RWPE2 (cell line): ENCODE results near the gene TRPM5.

Experiments used
- ATAC-seq: fragments of 200-7000 bp; cut with Tn5 transposase; 3 replicates; pipeline ENCODE4 v1.9.1; 2021; ENCODE audit warnings: low read depth
- DNase-seq: peaks from one replicate; pipeline ENCODE4 v3.0.0-alpha.2; 2020; ENCODE audit warnings: low spot score
- H3K27ac ChIP-seq: fragments of 450-650 bp; 2 replicates; pipeline ENCODE4 v1.5.1; 2017; ENCODE audit warnings: mild to moderate bottlenecking; ENCODE audit not compliant: poor library complexity, severe bottlenecking
- H3K27me3 ChIP-seq: fragments of 250-450 bp; sonication (Bioruptor Pico); 2 replicates; pipeline ENCODE4 v1.5.1; 2021; ENCODE audit warnings: mild to moderate bottlenecking, moderate library complexity; ENCODE audit not compliant: insufficient read depth, poor library complexity, severe bottlenecking
- H3K36me3 ChIP-seq: fragments of 250-450 bp; sonication (Bioruptor Pico); 2 replicates; pipeline ENCODE4 v1.5.1; 2020; ENCODE audit warnings: low read depth, mild to moderate bottlenecking, moderate library complexity
- H3K4me1 ChIP-seq: fragments of 250-450 bp; sonication (Bioruptor Pico); 2 replicates; pipeline ENCODE4 v1.5.1; 2021; ENCODE audit warnings: mild to moderate bottlenecking, moderate library complexity; ENCODE audit not compliant: insufficient read depth, poor library complexity, severe bottlenecking
- H3K4me3 ChIP-seq: fragments of 250-450 bp; sonication (Bioruptor Pico); 2 replicates; pipeline ENCODE4 v1.5.1; 2021; ENCODE audit warnings: mild to moderate bottlenecking, moderate library complexity; ENCODE audit not compliant: severe bottlenecking
- H3K9me3 ChIP-seq: fragments of 250-450 bp; sonication (Bioruptor Pico); 2 replicates; pipeline ENCODE4 v1.5.1; 2021; ENCODE audit warnings: mild to moderate bottlenecking, moderate library complexity; ENCODE audit not compliant: severe bottlenecking
- TF ChIP-seq, protein P1 (sequence below): fragments of 450-650 bp; IDR thresholded peaks from one replicate; pipeline ENCODE4 v1.5.1; 2017; ENCODE audit warnings: mild to moderate bottlenecking, moderate library complexity; ENCODE audit not compliant: poor library complexity, severe bottlenecking

TRPM5 gene

DNA sequence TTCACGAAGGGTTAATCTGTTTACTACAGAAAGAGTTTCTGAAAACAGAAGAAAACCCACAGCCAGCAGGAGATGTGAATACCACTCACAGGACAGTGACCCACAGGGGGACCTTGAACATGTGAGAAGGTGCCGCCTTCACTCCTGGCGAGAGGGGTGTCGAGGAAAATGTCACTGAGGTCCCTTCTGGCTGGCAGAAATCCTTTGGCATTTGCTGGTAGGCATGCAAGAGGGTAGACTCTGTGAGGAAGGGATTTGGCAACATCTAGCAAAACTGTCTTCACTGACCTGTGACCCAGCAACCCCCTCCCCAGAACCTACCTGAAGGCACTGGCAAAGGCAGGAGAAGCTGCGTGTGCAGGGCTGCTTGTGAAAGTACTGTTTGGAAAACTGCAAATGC is 9.1 kb upstream of the TRPM5 start:
- no peaks in the 10 kb centered on the region for H3K27me3 ChIP-seq
- ATAC-seq, result no peak
- no peak overlapping the region for H3K27ac ChIP-seq
- H3K4me1 ChIP-seq, result no peaks in the 10 kb centered on the region
- no peak overlapping the region for H3K4me3 ChIP-seq
- H3K9me3 ChIP-seq, result no peaks in the 10 kb centered on the region
- H3K36me3 ChIP-seq, result no peaks in the 10 kb centered on the region
- TF ChIP-seq, protein P1, sequence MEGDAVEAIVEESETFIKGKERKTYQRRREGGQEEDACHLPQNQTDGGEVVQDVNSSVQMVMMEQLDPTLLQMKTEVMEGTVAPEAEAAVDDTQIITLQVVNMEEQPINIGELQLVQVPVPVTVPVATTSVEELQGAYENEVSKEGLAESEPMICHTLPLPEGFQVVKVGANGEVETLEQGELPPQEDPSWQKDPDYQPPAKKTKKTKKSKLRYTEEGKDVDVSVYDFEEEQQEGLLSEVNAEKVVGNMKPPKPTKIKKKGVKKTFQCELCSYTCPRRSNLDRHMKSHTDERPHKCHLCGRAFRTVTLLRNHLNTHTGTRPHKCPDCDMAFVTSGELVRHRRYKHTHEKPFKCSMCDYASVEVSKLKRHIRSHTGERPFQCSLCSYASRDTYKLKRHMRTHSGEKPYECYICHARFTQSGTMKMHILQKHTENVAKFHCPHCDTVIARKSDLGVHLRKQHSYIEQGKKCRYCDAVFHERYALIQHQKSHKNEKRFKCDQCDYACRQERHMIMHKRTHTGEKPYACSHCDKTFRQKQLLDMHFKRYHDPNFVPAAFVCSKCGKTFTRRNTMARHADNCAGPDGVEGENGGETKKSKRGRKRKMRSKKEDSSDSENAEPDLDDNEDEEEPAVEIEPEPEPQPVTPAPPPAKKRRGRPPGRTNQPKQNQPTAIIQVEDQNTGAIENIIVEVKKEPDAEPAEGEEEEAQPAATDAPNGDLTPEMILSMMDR, result no peak
- no peak for DNase-seq

DNA sequence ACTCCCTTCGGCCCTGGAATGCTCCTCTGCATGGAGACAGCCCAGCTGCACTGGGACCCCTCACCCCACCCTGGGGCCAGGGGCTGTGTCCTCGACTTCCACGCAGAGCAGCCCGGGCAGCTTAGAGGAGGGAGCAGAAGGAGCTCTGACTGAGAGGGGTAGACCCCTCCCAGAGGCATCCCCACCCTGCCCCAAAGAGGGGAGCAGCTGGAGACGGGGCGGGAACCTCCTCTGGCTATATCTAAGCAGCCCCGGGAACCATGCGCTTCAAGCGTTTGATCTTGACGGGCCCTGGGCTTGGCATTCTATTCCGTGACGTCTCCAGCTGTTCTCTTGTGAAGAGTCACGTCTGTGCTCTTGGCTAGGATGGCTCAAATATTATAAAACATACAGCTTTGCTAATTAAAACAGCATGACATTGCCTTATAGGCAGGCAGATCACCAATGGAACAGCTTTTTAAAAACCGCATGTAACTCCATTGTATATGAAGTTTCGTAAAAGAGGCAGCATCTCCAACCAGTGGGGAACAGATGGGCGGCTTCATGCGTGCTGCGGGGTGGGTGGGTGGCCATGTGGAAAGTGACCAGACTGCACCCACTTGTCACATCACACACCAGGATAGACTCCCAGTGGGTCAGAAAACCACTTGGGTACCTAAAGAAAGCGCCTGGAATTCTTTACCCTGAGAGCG is 8.2 kb upstream of the TRPM5 start:
- TF ChIP-seq, protein P1, result no peak
- Histone ChIP-seq H3K36me3 (no peaks in the 10 kb centered on the region), H3K27me3 (no peaks in the 10 kb centered on the region), H3K4me3 (no peak overlapping the region), H3K9me3 (no peaks in the 10 kb centered on the region), H3K27ac (no peak overlapping the region), H3K4me1 (no peaks in the 10 kb centered on the region)
- no peak for ATAC-seq
- DNase-seq, result peak; percentile 32

DNA sequence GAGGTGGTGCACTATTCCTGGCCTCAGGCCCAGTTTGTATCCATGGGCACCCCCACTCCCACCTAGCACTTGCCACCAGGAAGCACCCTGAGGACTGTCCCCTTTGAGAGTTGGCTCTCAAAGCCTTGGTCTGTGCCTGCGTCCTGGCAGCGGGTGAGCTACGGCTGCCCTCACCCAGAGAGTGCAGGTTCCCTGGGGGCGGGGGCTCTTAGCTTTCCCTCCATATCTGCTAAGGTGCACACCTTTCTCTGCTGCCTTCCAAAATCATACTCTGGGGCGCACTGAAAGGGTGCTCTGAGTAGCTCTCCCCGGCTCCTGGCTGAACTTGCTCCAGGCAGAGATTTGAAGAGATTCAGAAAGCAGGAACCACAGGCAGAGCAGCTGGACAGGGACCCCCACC is 7.6 kb upstream of the TRPM5 start:
- TF ChIP-seq, protein P1, result no peak
- Histone ChIP-seq H3K36me3 (no peaks in the 10 kb centered on the region), H3K4me3 (no peak overlapping the region), H3K9me3 (no peaks in the 10 kb centered on the region), H3K4me1 (no peaks in the 10 kb centered on the region), H3K27me3 (no peaks in the 10 kb centered on the region), H3K27ac (no peak overlapping the region)
- peak; percentile 34 for DNase-seq
- ATAC-seq, result no peak

DNA sequence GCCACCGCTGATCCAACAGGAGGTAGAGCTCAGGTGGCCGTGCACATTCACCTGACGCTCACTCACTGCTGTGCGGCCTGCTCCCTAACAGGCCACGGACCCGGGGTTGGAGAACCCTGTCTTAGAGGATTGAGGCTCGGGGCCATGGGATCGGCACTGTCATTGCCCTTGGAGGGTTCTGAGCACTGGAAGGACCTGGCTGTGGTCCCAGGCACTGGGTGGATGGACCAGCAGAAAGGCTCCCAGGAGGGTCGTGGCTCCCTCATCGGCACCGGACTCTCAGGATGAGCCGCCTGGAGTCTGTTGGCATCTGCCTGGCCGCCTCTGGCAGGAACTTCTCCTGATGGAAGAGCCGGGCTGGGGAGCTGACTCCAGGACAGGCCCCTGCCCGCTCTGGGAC is 7.0 kb upstream of the TRPM5 start:
- Histone ChIP-seq H3K4me3 (no peak overlapping the region), H3K4me1 (no peaks in the 10 kb centered on the region), H3K27me3 (peaks cover under 1% of the 10 kb centered on the region), H3K9me3 (no peaks in the 10 kb centered on the region), H3K36me3 (no peaks in the 10 kb centered on the region), H3K27ac (no peak overlapping the region)
- peak; percentile 53 for DNase-seq
- no peak for ATAC-seq
- TF ChIP-seq, protein P1, result no peak

DNA sequence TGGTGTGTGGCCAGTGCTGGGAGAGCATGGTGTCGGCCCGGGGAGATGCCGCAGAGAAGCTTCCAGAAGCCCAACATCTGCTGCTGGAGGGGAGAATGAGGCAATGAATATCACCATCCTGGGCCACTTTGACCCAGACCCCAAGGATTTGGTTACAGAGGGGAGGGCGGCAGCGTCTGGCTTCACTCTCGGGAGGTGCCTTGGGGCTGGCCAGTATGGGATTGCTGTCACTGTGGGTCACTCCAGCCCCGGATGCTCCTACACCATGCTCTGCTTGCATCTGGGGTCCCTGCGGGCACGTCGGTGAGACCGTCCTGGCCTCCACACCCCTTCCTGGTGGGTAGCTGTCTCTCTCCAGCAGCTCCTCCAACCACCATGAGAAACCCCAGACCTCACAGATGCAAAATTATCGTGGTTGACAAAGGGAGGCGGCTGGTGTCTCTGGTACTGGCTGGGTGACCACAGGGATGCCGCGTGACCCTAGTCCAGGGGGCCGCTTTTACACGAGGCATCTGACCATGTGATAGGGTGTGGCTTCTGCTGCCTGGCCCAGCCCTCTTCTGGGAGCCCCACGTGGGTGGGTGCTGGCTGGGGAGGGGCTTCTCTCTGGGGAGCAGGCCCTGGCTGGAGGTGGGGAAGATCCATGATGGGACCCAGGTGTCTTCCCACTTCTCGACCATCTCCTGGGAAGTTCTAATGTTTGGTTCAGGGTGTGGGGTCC is 6.2 kb upstream of the TRPM5 start:
- no peak for ATAC-seq
- H3K36me3 ChIP-seq, result no peaks in the 10 kb centered on the region
- TF ChIP-seq, protein P1, result no peak
- peak; percentile 50 for DNase-seq
- peaks cover 9% of the 10 kb centered on the region for H3K27me3 ChIP-seq
- H3K9me3 ChIP-seq, result no peaks in the 10 kb centered on the region
- H3K27ac ChIP-seq, result no peak overlapping the region
- no peaks in the 10 kb centered on the region for H3K4me1 ChIP-seq
- no peak overlapping the region for H3K4me3 ChIP-seq
